GM19467 (cell line): Measurements from ENCODE around the gene CYGB.
"Not testable (repeated sequence)": the region's sequence is repeated elsewhere in the genome, so short reads cannot be mapped to it uniquely, and the experiment has no call there.

ENCODE experiments used
- ATAC-seq: cut with Tn5 transposase; IDR thresholded peaks from one replicate; pipeline ENCODE4 v1.9.1; 2021; ENCODE audit warnings: mild to moderate bottlenecking, moderate library complexity; ENCODE audit not compliant: unreplicated experiment

CYGB gene

DNA sequence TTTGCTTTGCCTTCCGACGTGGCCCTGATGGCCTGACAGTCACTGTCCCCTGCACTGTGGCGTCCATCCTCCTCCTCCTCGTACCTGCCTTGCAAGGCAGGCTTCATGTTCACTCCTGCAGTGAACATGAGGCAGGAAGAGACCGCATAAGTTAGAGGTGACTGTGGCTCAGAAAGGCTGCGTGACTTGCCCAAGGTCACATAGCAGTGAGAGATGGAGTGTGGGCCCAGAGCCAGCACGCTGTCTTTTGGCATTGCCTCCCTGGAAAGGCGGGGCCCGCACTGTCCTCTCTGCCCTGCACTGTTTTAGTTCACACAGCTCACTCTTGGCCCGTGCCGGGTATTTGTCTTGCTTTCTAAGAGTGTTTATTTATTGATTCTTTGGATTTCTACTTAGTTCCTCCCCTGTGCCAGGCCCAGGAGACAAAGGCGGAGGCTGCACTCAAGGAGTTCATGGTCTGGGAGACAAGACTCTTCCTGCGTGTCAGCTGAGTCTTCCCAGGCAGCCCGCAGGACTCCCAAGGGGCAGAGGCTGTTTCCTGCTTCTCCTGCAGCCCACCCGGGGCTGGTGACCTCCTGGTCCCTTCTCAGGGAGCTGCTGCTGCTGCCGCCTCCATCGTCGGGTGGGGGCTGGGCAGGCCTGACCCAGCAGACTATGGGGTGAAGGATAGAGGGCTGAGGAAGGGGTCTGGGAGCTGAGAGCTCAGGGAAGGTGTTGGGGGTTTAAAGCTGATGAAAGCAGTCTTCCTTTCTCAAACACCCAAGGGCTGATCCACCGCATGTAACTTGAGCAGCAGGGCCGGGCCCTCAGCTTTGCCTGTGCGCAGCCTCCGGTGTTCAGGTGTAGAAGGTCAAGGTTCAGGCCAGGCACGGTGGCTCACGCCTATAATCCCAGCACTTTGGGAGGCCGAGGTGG is 12.7 kb downstream of the CYGB start:
- no peak for ATAC-seq

DNA sequence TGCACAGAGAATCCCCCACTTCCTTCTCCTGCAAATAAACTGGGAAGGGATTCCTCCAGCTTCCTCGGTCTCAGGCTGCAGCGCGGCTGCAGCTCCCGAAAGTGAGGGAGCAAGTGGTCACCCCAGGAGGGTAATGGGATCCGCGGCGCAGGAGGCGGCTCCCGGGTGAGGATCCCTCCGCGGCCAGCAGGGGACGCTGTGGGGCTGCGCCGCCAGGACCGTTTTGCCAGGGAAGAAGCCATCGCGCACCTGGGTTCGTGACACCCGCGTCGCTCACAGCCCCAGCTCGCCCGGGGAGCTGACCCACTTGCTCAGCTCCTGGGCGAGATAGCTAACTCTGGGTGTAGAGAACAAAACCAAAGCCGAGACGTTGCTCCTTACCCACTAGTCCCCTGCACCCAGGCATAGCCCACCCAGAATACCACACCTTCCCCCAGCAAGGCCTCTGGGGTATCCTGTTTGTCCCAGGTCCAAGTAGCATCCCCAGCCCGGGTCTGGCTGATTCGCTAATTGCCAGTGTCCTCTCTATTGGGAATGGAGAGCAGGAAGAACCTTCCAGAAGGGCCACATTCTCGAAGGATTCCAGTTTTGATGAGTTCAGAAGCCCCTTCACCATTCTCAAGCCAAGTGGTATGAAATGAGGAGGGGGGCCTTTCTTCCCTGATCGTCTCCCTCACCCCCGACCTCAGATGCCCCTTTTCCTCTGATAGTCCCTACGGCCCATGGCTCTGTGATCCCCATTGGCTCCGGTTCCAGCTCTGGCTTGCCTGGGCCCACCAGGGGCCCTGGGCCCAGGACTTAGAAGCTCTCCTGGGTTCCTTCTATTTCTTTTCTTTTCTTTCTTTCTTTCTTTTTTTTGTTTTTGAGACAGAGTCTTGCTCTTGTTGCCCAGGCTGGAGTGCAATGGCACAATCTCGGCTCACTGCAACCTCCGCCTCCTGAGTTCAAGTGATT is 14.1 kb downstream of the CYGB start:
- peak; percentile 55 for ATAC-seq

GRCh38 chr17:76521683-76522082 is 15.8 kb downstream of the CYGB start:
- ATAC-seq, result not testable (repeated sequence)

DNA sequence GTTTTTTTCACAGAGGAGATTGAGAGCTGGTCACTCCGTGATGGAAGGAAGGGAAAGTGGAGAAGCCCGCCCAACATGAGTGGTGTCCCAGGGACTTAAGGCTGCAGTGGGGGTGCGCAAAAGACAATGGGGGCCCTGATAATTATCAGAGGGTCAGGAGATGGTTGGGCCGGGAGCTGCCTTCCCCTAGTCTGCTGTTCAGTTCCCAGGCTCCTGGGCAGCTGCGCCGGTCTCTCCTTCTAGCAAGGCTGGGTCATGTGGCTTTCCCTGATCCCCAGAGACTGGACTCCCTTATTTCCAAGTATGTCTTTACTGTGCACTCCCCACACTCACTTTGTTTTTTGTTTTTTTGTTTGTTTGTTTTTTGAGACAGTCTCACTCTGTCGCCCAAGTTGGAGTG is 16.2 kb downstream of the CYGB start:
- no peak for ATAC-seq

DNA sequence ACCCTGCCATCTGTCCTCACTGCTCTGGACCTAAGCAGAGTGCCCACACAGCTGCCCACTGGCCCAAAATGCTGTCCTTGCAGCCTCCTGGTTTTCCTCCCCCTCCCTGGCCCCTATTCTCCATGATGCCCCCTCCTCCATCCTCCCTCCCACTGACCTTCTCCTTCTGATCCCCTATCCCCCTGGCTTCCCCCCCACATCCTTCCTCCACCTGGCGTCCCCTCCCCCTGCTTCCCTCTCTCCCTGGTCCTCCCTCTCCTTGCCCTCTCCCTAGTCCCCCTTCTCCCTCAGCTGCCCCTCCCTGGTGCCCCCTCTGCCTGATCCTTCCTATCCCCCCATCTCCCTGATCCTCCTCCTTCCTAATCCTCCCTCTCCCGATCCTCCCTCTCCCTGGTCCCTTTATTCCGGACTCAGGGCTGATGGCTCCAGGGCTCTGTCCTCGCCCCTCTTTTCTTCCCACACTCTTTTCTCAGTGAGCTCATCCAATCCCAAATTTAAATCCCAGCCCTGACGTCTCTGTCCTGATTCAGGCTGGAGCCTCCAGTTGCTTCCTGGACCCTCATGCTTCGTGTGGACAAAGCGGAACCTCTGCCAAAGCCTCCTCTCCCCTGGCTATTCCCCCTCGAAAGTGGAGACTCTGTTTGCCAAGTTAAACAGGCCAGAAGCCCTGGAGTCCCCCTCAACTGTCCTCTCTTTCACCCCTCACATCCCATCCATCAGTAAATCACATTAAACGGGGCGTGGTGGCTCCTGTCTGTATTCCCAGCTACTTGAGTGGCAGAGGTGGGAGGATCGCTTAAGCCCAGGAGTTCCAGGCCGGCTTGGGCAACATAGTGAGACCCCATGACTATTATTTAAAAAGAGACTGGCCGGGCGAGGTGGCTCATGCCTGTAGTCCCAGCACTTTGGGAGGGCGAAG is 18.2 kb downstream of the CYGB start:
- ATAC-seq, result no peak

GRCh38 chr17:76517638-76518038 is 19.9 kb downstream of the CYGB start:
- ATAC-seq, result no peak

DNA sequence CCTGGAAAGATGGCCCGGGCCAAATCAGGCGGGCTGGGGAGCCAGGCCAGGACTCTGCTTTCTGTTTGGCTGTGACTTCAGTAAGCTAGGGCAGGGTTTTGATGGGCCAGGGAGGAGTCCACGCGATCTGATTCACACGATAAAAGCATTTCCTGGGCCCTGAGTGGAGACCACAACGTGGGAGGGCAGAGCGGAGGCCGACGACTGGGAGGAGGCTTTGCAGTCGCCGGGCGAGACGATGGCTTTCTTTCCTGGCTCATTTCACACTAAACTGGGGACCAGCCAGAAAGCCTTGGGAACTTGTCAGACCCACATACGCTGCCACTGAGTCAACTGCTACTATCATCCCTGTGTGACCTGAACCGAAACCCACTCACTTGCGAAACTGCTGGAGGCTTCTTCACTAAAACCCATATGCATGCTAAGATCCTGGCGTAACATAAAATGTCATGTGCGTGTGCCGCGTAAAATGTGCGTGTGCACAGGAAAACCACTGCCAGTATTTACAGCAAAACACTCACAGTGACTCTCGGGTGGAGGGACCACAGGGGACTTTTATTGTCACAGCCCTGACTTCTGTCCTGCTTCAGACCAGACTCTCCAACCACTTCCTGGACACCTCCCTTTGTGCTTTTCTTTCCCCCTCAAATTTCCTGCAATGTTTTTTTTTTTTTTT is 22.1 kb downstream of the CYGB start:
- ATAC-seq, result peak; percentile 40

- not testable (repeated sequence) for ATAC-seq
Measured at GRCh38 chr17:76514355-76514754, 23.2 kb downstream of the CYGB start.

- ATAC-seq, result no peak
Measured at GRCh38 chr17:76513306-76513692, 24.2 kb downstream of the CYGB start.

DNA sequence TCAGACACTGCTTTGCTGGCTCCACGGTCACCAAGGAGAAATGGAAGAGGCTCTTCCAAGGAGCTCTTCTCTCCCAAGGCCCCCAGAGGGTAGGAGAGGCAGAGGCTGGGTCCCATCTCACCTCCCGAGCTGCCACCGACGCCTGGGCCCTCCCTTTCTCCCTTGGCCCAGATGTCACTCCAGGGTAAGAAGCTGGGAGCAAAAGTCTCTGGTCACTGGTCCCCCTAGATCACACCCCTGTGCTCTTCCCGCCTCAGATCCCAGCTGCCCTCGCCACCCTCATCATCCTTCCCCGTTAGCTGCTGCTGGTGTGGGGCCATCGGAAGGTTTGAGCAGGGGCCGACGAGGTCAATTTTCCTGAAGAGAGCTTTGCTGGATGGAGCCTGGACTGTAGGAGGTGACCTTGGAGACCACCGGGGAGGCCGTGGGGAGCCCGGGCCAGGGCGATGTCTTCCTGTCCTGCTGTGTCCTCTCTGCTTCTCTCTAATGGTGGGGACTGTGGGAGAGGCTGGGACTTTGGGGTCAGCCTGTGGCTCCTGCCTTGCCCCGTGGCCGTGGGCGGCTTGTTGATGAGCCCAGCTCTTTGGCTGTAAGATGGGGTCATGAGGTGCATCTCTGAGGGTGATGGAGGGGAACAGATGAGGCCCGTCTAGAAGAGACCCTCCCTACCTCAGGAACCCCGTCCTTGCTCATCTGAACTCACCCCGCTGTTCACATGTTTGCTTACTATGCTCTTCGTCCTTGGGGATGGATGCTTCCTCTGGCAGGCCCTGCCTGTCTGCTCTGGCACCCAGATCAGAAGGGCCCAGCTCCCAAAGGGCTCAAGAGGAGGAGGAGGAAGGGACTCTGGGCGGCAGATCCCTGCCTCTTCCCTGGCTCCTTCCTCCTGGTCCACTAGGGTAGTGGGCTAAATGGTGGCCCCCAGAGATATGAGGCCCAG is 24.9 kb downstream of the CYGB start:
- no peak for ATAC-seq

DNA sequence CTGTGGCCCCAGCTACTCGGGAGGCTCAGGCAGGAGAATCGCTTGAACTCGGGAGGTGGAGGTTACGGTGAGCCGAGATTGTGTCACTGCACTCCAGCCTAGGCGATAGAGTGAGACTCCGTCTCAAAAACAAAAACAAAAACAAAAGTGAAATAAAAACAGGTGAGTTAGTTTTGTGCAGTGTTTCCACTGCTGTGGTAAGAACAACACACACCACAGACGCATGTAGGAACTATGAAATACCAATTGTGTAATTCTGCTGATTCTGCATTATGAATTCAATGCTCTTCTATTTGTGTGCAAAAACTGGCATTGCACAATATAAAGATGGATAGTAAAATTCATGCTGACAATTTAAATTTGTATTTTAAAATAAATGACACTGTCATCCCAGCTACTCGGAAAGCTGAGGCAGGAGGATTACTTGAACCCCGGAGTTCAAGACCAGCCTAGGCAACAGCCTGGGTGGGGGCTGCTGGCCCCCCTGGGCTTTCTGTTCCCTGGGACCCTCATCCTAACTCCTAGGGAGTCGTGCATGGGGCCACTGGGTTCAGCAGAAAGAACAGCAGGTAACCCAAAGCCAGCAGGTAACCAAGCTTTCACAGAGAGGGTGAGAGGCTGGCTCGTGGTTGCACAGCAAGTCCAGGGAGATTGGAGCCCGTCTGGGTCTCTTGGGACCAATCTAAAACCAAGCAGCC is 25.7 kb downstream of the CYGB start:
- ATAC-seq, result no peak

DNA sequence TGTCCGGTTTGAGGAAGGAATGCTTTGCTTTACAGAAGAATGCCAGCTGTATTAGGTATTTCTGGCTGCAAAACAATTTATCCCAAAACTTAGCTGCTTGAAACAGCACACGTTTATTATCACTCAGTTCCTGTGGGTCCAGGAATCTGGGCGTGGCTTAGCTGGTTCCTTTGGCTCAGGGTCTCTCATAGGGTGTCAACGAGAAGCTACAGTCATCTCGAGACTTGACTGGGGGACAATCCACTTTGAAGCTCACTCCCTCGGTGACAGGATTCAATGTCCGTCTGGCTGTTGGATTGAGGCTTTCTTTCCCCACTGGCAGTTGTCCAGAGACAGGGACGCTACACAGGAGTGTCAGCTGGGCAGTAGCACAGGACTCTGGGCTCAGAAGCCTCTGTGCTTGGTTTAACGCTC is 26.7 kb downstream of the CYGB start:
- no peak for ATAC-seq

- not testable (repeated sequence) for ATAC-seq
Measured at GRCh38 chr17:76508472-76509063, 28.9 kb downstream of the CYGB start.

DNA sequence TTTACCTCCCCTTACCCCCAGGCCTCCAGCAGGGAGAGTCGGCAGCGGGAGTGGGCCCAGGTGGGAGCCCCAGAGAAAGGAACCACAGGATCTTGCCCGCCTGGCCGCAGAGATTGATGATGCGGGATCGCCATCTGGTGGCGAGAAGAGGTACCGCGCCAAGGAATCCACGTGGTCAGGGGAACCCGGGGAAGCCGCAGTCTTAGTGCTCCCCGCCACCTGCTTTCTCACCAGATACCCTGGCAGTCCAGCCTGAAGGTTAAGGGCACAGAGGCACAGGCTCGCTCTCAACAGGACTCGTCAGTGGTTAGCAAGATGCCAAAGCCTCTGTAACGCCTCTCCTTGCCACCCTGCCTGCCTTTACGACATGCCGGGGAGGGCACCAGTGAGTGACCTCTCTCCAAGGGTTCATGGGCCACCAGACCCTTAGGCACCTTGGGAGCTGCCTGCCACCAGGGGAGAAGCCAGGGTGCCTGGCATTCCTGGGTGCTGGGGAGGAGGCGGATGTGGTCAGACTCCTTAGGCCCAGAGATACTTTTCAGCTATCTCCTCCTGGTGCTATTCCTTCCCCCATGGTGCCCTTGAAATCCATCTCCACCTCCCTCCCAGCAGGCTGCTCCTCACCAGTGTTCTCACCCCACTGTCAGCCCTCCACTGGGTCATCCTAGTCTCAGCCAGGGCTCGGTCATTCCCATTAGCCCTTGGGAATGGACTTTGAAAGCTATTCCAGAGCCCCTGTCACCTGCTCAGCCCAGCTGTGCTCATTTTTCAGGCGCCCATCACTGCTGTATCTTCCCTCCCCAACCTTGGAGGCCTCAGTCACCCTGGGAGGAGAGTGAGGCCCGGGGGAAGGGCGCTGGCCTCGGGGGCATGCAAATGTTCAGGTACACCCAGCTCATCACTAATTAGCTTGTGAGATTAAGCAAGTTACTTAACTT is 30.8 kb downstream of the CYGB start:
- peak; percentile 46 for ATAC-seq

DNA sequence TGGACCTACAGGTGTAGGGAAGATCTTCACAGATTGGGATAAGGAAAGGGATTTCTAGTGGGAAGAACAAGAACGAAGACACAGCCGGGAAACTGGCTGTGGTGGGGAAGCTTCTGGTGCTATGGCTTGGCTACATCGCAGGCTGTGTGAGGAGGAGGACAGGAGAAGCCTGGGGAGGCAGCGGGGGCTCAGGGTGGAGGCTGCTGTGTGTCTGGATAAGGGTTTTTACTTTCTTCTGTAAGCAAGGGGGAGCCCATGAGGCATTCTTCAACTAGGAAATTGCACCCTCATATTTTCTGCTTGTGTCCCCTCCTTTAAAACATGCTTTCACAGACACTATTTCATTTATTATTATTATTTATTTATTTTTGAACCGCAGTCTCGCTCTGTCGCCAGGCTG is 33.4 kb downstream of the CYGB start:
- ATAC-seq, result no peak

- ATAC-seq, result no peak
Measured at GRCh38 chr17:76502341-76503211, 34.9 kb downstream of the CYGB start.
